GM10266 (cell line): ENCODE measurements around the gene LRMDA.

Source experiments
- DNase-seq: peaks from one replicate; pipeline ENCODE4 v3.0.0; 2012; ENCODE audit errors: extremely low spot score
- CTCF ChIP-seq: IDR thresholded peaks from 2 replicates; pipeline ENCODE4 v1.5.1; 2012; ENCODE audit warnings: mild to moderate bottlenecking, low read depth; ENCODE audit not compliant: control insufficient read depth, insufficient read depth; ENCODE audit errors: missing control alignments

Gene LRMDA

GRCh38 chr10:75864717-75865116 lies 433.3 kb downstream of the LRMDA start:
- no peak for DNase-seq
- TF ChIP-seq CTCF, result no peak

- no peak for TF ChIP-seq CTCF
- no peak for DNase-seq
Measured at GRCh38 chr10:75865413-75866299, 434.2 kb downstream of the LRMDA start.

- DNase-seq, result no peak
- TF ChIP-seq CTCF, result no peak
Measured at GRCh38 chr10:75866300-75866625, 434.8 kb downstream of the LRMDA start.

- DNase-seq, result no peak
- TF ChIP-seq CTCF, result no peak
Measured at GRCh38 chr10:75866731-75867130, 435.3 kb downstream of the LRMDA start.

- TF ChIP-seq CTCF, result no peak
- no peak for DNase-seq
Measured at GRCh38 chr10:75868574-75868973, 437.1 kb downstream of the LRMDA start.

- TF ChIP-seq CTCF, result no peak
- no peak for DNase-seq
Measured at GRCh38 chr10:75870039-75870645, 438.7 kb downstream of the LRMDA start.

GRCh38 chr10:75875740-75876139 lies 444.3 kb downstream of the LRMDA start:
- TF ChIP-seq CTCF, result no peak
- no peak for DNase-seq
